SH-SY5Y (cell line): Measurements from ENCODE around the gene SLC30A1.

ENCODE experiments used
- GATA2 ChIP-seq: IDR thresholded peaks from 2 replicates; pipeline ENCODE4 v1.6.1; 2011; ENCODE audit warnings: mild to moderate bottlenecking, low read depth, low read length
- GATA3 ChIP-seq: IDR thresholded peaks from 2 replicates; pipeline ENCODE4 v1.6.1; 2011; ENCODE audit warnings: low read depth, mild to moderate bottlenecking, low read length, moderate library complexity

GRCh38 chr1:211616965-211617297, 38.0 kb upstream of the SLC30A1 start:
- TF ChIP-seq GATA2 (no peak), GATA3 (no peak)
